ENCODE measurements around the gene BTBD9. TPM values are rescaled to one million over a fixed set of nuclear protein-coding genes. Genes with fewer than 3 reads are reported as not detected.
"Not testable (repeated sequence)": the region's sequence is repeated elsewhere in the genome, so short reads cannot be mapped to it uniquely, and the experiment has no call there.

BTBD9 gene
- total RNA-seq, 4 donors from 2014 or later: 10.8 to 26.3 (median 15.3) TPM

GRCh38 chr6:38349795-38350194 is 289.9 kb downstream of the BTBD9 start:
- ATAC-seq (ENCODE audit: low FRiP score) (no peak), DNase-seq (ENCODE audit: low spot score) (no peak)
- no peak for TF ChIP-seq CTCF (IDR thresholded peaks at IDR 0.05)

GRCh38 chr6:38349221-38349620 is 290.5 kb downstream of the BTBD9 start:
- TF ChIP-seq CTCF (IDR thresholded peaks at IDR 0.05): no peak
- ATAC-seq (ENCODE audit: low FRiP score) (no peak), DNase-seq (ENCODE audit: low spot score) (no peak)

GRCh38 chr6:38348371-38348770 is 291.4 kb downstream of the BTBD9 start:
- ATAC-seq (ENCODE audit: low FRiP score): no peak
- DNase-seq (ENCODE audit: low spot score): no peak
- TF ChIP-seq CTCF (IDR thresholded peaks at IDR 0.05): no peak

- ATAC-seq (ENCODE audit: low FRiP score); DNase-seq (ENCODE audit: low spot score): not testable (repeated sequence)
Measured at GRCh38 chr6:38347829-38348228, 291.9 kb downstream of the BTBD9 start.

GRCh38 chr6:38346291-38347079 is 293.2 kb downstream of the BTBD9 start:
- DNase-seq (ENCODE audit: low spot score): no peak
- no peak for TF ChIP-seq CTCF (IDR thresholded peaks at IDR 0.05)
- ATAC-seq (ENCODE audit: low FRiP score): no peak

- no peak for DNase-seq (ENCODE audit: low spot score)
- ATAC-seq (ENCODE audit: low FRiP score): no peak
- no peak for TF ChIP-seq CTCF (IDR thresholded peaks at IDR 0.05)
Measured at GRCh38 chr6:38345586-38345985, 294.1 kb downstream of the BTBD9 start.

GRCh38 chr6:38341496-38341895 is 298.2 kb downstream of the BTBD9 start:
- no peak for ATAC-seq (ENCODE audit: low FRiP score)
- no peak for TF ChIP-seq CTCF (IDR thresholded peaks at IDR 0.05)
- no peak for DNase-seq (ENCODE audit: low spot score)
